SK-N-SH (cell line): ENCODE data around the gene CACNA1F. TPM values are rescaled to one million over a fixed set of nuclear protein-coding genes. Genes with fewer than 3 reads are reported as not detected.

Experiments used
- CTCF ChIA-PET: fragments of 300-600, 350-600 bp; formaldehyde crosslinking; extraction: SDS; loops from one replicate; lab custom pipeline; 2021; lab: Yijun Ruan, JAX
- POLR2A ChIA-PET: fragments of 350-600 bp; sonication (Branson Sonifier 250); formaldehyde crosslinking; extraction: SDS; loops from one replicate; lab custom pipeline; 2020; ENCODE audit warnings: antibody characterized with exemption, inconsistent platforms; lab: Yijun Ruan, JAX
- DNase-seq: peaks from one replicate; pipeline ENCODE4 v3.0.0; 2012
- H2AFZ ChIP-seq: fragments of 200-600 bp; sonication (generic); 2 replicates; pipeline ENCODE4 v1.8.1; 2016; ENCODE audit warnings: antibody characterized with exemption, mild to moderate bottlenecking, low read depth
- H3F3A ChIP-seq: fragments of 200-600 bp; sonication (generic); replicated peaks from 2 replicates; pipeline ENCODE3; 2016; ENCODE audit warnings: antibody characterized with exemption, mild to moderate bottlenecking; ENCODE audit not compliant: insufficient read depth
- H3K27ac ChIP-seq, 2 experiments: fragments of 200-500 bp in 1 of 2; fragments of 200-600 bp in 1 of 2; sonication (Bioruptor generic) in 1 of 2; sonication (generic), shearing (Covaris generic) in 1 of 2; 2 replicates each; pipeline versions ENCODE4 v1.5.1 to v1.6.1; 2014 to 2016; ENCODE audit warnings: low read depth in 2 of 2, inconsistent platforms in 1 of 2, low read length in 1 of 2, mild to moderate bottlenecking in 1 of 2, mixed read lengths in 1 of 2
- H3K27me3 ChIP-seq: fragments of 200-600 bp; sonication (generic), shearing (Covaris generic); 2 replicates; pipeline ENCODE4 v1.6.1; 2016; ENCODE audit warnings: mixed run types; ENCODE audit not compliant: insufficient read depth
- H3K36me3 ChIP-seq, 2 experiments: fragments of 200-500 bp in 1 of 2; fragments of 200-600 bp in 1 of 2; sonication (Bioruptor generic) in 1 of 2; sonication (generic) in 1 of 2; replicated peaks in 1 of 2; 2 replicates each; pipeline versions ENCODE3 to v1.5.1; 2014 to 2016; ENCODE audit warnings: low read length in 1 of 2, mild to moderate bottlenecking in 1 of 2; ENCODE audit not compliant: insufficient read depth in 2 of 2, control insufficient read depth in 1 of 2
- H3K4me1 ChIP-seq, 2 experiments: fragments of 200-500 bp in 1 of 2; fragments of 200-600 bp in 1 of 2; sonication (Bioruptor generic) in 1 of 2; sonication (generic), shearing (Covaris generic) in 1 of 2; 2 replicates each; pipeline versions ENCODE4 v1.5.1 to v1.6.1; 2014 to 2016; ENCODE audit warnings: low read depth in 1 of 2, low read length in 1 of 2, mixed run types in 1 of 2; ENCODE audit not compliant: insufficient read depth in 2 of 2, control insufficient read depth in 1 of 2
- H3K4me2 ChIP-seq: fragments of 200-600 bp; sonication (generic), shearing (Covaris generic); 2 replicates; pipeline ENCODE4 v1.6.1; 2017; ENCODE audit warnings: mixed run types
- H3K4me3 ChIP-seq, 2 experiments: fragments of 200-500 bp in 1 of 2; fragments of 200-600 bp in 1 of 2; sonication (Bioruptor generic) in 1 of 2; sonication (generic), shearing (Covaris generic) in 1 of 2; 2 replicates each; pipeline versions ENCODE4 v1.5.1 to v1.8.1; 2014 to 2016; ENCODE audit warnings: low read depth in 2 of 2, inconsistent platforms in 1 of 2, low read length in 1 of 2, mild to moderate bottlenecking in 1 of 2, mixed read lengths in 1 of 2, moderate library complexity in 1 of 2
- H3K79me2 ChIP-seq: fragments of 200-600 bp; sonication (generic); 2 replicates; pipeline ENCODE4 v1.8.1; 2017; ENCODE audit warnings: mild to moderate bottlenecking; ENCODE audit not compliant: insufficient read depth
- H3K9ac ChIP-seq: fragments of 200-600 bp; sonication (generic); 2 replicates; pipeline ENCODE4 v1.6.1; 2017; ENCODE audit warnings: mixed run types
- H3K9me2 ChIP-seq: fragments of 200-600 bp; sonication (generic); 2 replicates; pipeline ENCODE4 v1.6.1; 2017; ENCODE audit warnings: mixed run types
- H3K9me3 ChIP-seq: fragments of 200-600 bp; sonication (generic); 2 replicates; pipeline ENCODE4 v1.6.1; 2017; ENCODE audit warnings: mixed run types, mild to moderate bottlenecking, moderate library complexity
- H4K20me1 ChIP-seq: fragments of 200-600 bp; sonication (generic); 2 replicates; pipeline ENCODE4 v1.6.1; 2017; ENCODE audit warnings: mild to moderate bottlenecking, mixed run types; ENCODE audit not compliant: insufficient read depth
- FOSL2 ChIP-seq: IDR thresholded peaks from 2 replicates; pipeline ENCODE4 v1.4.0; 2012; ENCODE audit warnings: low read depth, mild to moderate bottlenecking, moderate library complexity, borderline replicate concordance
- FOXM1 ChIP-seq: IDR thresholded peaks from 2 replicates; pipeline ENCODE4 v1.4.0; 2012; ENCODE audit warnings: low read depth, mild to moderate bottlenecking
- GATA2 ChIP-seq: sonication (generic); formaldehyde crosslinking; IDR thresholded peaks from 2 replicates; pipeline ENCODE4 v1.5.0; 2020; ENCODE audit warnings: mild to moderate bottlenecking, missing genetic modification reagents
- MXI1 ChIP-seq: IDR thresholded peaks from 2 replicates; pipeline ENCODE4 v1.6.1; 2012; ENCODE audit warnings: mild to moderate bottlenecking, low read depth, low read length, improper control_type of control experiment
- NRF1 ChIP-seq: IDR thresholded peaks from 2 replicates; pipeline ENCODE4 v1.6.1; 2012; ENCODE audit warnings: low read depth, mild to moderate bottlenecking, low read length
- SMC3 ChIP-seq: IDR thresholded peaks from 2 replicates; pipeline ENCODE4 v1.6.1; 2012; ENCODE audit warnings: low read depth, low read length, improper control_type of control experiment
- TCF12 ChIP-seq: IDR thresholded peaks from 2 replicates; pipeline ENCODE4 v1.4.0; 2012
- TEAD4 ChIP-seq: IDR thresholded peaks from 2 replicates; pipeline ENCODE4 v1.4.0; 2012; ENCODE audit warnings: mild to moderate bottlenecking, borderline replicate concordance; ENCODE audit not compliant: insufficient read depth
- WGBS: methylation state at CpG from one replicate; pipeline ENCODE4 v1.1.6; 2017; ENCODE audit warnings: low lambda C conversion rate; 5-methylcytosine and 5-hydroxymethylcytosine counted together
- polyA plus RNA-seq, 3 experiments: library from polyadenylated mRNA; depleted of rRNA; stranded (reverse); fragments of >200 nt; gene quantifications; 2 replicates each; pipeline ENCODE4 v1.2.3, GENCODE V29; 2012
- TF ChIP-seq, protein P1 (sequence below): IDR thresholded peaks from 2 replicates; pipeline ENCODE4 v1.4.0; 2012; ENCODE audit warnings: low read depth, borderline replicate concordance
- TF ChIP-seq, protein P2 (sequence below): IDR thresholded peaks from 2 replicates; pipeline ENCODE4 v1.4.0; 2012; ENCODE audit warnings: low read depth
- TF ChIP-seq, protein P3 (sequence below): fragments of 150-350 bp; IDR thresholded peaks from 2 replicates; pipeline ENCODE4 v1.6.1; 2016; ENCODE audit warnings: mild to moderate bottlenecking, low read depth, low read length
- TF ChIP-seq, protein P4 (sequence below): fragments of 150-350 bp; IDR thresholded peaks from 2 replicates; pipeline ENCODE4 v1.6.1; 2017; ENCODE audit warnings: antibody characterized with exemption, low read length, low read depth, borderline replicate concordance

Gene CACNA1F
- polyA plus RNA-seq, 1 of the 3 experiments (the other 2 are of a cell fraction): not detected

DNA sequence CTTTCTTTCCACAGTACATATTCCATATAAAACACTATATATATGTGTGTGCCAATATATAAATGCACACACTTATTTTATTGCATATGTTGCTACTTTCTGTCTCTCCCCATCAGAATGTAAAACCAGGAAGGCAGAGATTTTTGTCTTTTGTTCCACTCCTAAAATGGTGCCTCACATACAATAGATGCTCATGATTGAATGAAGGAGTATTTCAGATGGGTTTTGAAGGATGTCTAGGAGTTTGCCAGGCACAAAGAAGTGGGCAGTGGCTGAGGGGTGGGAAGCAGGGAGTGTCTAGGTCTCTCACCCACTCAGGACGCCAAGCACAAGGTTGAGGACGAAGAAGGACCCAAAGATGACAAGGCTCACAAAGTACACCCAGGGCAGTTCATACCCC, 5.4 kb downstream of the CACNA1F start:
- CTCF ChIA-PET: interaction anchor here (0.6 to 1.6 kb wide), 2 partner anchors 35 to 70 kb away, joined by 3 to 5 read pairs; no protein-coding TSS in a partner anchor
- POLR2A ChIA-PET: no interaction called here

DNA sequence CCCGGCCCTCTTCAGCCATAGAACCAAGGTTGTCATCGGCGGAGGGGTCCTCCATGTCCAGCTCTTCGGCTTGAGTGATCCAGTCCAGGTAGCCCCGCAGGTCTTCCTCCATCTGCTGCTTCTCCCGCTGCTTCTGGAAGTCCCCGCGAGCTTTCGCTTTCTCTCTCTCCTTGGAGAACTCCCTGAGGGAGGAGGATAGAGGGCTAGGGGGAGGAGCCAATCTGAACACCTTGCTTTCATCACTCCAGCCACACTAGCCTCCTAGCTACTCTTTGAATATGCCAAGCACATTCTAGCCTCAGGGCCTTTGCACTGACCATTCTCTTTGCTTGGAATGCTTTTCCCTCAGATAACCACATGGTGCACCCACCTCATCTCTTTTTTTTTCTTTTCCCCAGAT, 6.2 kb downstream of the CACNA1F start:
- WGBS: 86% methylated on average over 8 of the region's 9 CpGs
- no peaks in the 10 kb centered on the region for H3F3A ChIP-seq
- no peak overlapping the region for H3K4me3 ChIP-seq
- no peaks in the 10 kb centered on the region for H4K20me1 ChIP-seq
- H3K9ac ChIP-seq: no peak overlapping the region
- H3K36me3 ChIP-seq: no peaks in the 10 kb centered on the region
- no peak overlapping the region for H2AFZ ChIP-seq
- no peak overlapping the region for H3K27ac ChIP-seq
- TF ChIP-seq, protein P1, sequence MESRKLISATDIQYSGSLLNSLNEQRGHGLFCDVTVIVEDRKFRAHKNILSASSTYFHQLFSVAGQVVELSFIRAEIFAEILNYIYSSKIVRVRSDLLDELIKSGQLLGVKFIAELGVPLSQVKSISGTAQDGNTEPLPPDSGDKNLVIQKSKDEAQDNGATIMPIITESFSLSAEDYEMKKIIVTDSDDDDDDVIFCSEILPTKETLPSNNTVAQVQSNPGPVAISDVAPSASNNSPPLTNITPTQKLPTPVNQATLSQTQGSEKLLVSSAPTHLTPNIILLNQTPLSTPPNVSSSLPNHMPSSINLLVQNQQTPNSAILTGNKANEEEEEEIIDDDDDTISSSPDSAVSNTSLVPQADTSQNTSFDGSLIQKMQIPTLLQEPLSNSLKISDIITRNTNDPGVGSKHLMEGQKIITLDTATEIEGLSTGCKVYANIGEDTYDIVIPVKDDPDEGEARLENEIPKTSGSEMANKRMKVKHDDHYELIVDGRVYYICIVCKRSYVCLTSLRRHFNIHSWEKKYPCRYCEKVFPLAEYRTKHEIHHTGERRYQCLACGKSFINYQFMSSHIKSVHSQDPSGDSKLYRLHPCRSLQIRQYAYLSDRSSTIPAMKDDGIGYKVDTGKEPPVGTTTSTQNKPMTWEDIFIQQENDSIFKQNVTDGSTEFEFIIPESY: no peak
- TF ChIP-seq, protein P2, sequence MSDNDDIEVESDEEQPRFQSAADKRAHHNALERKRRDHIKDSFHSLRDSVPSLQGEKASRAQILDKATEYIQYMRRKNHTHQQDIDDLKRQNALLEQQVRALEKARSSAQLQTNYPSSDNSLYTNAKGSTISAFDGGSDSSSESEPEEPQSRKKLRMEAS: no peak
- TF ChIP-seq SMC3 (no peak), GATA2 (CRISPR knock-in tag) (no peak), FOXM1 (no peak)
- TF ChIP-seq, protein P3, sequence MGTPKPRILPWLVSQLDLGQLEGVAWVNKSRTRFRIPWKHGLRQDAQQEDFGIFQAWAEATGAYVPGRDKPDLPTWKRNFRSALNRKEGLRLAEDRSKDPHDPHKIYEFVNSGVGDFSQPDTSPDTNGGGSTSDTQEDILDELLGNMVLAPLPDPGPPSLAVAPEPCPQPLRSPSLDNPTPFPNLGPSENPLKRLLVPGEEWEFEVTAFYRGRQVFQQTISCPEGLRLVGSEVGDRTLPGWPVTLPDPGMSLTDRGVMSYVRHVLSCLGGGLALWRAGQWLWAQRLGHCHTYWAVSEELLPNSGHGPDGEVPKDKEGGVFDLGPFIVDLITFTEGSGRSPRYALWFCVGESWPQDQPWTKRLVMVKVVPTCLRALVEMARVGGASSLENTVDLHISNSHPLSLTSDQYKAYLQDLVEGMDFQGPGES: no peak
- POLR2A ChIA-PET: no interaction called here
- CTCF ChIA-PET: interaction anchor here (0.7 kb wide), 1 partner anchor 34 kb away, joined by 3 read pairs; no protein-coding TSS in a partner anchor
- DNase-seq: no peak
- H3K4me2 ChIP-seq: no peak overlapping the region
- H3K27me3 ChIP-seq: peaks cover 6% of the 10 kb centered on the region; the same call in 1 of the 2 replicates
- no peaks in the 10 kb centered on the region for H3K9me2 ChIP-seq
- H3K79me2 ChIP-seq: no peaks in the 10 kb centered on the region
- no peaks in the 10 kb centered on the region for H3K4me1 ChIP-seq
- H3K9me3 ChIP-seq: no peaks in the 10 kb centered on the region

More for the DNA sequence above, 5.4 kb downstream of the CACNA1F start:
- H3K4me1 ChIP-seq: no peaks in the 10 kb centered on the region
- H3K9me3 ChIP-seq: no peaks in the 10 kb centered on the region
- H3F3A ChIP-seq: no peaks in the 10 kb centered on the region
- no peak overlapping the region for H3K9ac ChIP-seq
- TF ChIP-seq TEAD4 (no peak), SMC3 (no peak), MXI1 (no peak), NRF1 (no peak), TCF12 (no peak), FOSL2 (no peak)
- TF ChIP-seq, protein P4, sequence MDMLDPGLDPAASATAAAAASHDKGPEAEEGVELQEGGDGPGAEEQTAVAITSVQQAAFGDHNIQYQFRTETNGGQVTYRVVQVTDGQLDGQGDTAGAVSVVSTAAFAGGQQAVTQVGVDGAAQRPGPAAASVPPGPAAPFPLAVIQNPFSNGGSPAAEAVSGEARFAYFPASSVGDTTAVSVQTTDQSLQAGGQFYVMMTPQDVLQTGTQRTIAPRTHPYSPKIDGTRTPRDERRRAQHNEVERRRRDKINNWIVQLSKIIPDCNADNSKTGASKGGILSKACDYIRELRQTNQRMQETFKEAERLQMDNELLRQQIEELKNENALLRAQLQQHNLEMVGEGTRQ: no peak
- TF ChIP-seq, all 33 proteins: peak for 0
- Histone ChIP-seq H3K4me2 (no peak overlapping the region), H3K4me3 (no peak overlapping the region), H2AFZ (no peak overlapping the region), H4K20me1 (no peaks in the 10 kb centered on the region), H3K36me3 (no peaks in the 10 kb centered on the region), H3K27me3 (peaks cover 6% of the 10 kb centered on the region; the same call in 1 of the 2 replicates), H3K9me2 (no peaks in the 10 kb centered on the region), H3K79me2 (no peaks in the 10 kb centered on the region), H3K27ac (no peak overlapping the region)
- DNase-seq: no peak
- 8% methylated on average over 2 of the region's 2 CpGs for WGBS
